ENCODE data around the gene GALK2.
A peak's percentile ranks its signal among the peaks of the same experiment; 100 is the strongest.
"Not testable (repeated sequence)": the region's sequence is repeated elsewhere in the genome, so short reads cannot be mapped to it uniquely, and the experiment has no call there.

The GALK2 gene

GRCh38 chr15:49164865-49165264 lies 5.2 kb upstream of the GALK2 start:
- DNase-seq (ENCODE audit: low read depth) = no peak

- no peak for DNase-seq (ENCODE audit: low read depth)
Measured at GRCh38 chr15:49168016-49168415, 2.0 kb upstream of the GALK2 start.

- DNase-seq (ENCODE audit: low read depth) = no peak
Measured at GRCh38 chr15:49171790-49172189, 1.7 kb downstream of the GALK2 start.

GRCh38 chr15:49174902-49175301 lies 4.9 kb downstream of the GALK2 start:
- DNase-seq (ENCODE audit: low read depth) = no peak

GRCh38 chr15:49175582-49176397 lies 5.7 kb downstream of the GALK2 start:
- DNase-seq (ENCODE audit: low read depth) = not testable (repeated sequence)

GRCh38 chr15:49178497-49178896 lies 8.4 kb downstream of the GALK2 start:
- no peak for DNase-seq (ENCODE audit: low read depth)

GRCh38 chr15:49179433-49180190 lies 9.6 kb downstream of the GALK2 start:
- no peak for DNase-seq (ENCODE audit: low read depth)

GRCh38 chr15:49182128-49182527 lies 12.1 kb downstream of the GALK2 start:
- no peak for DNase-seq (ENCODE audit: low read depth)

- not testable (repeated sequence) for DNase-seq (ENCODE audit: low read depth)
Measured at GRCh38 chr15:49183741-49184140, 13.7 kb downstream of the GALK2 start.

GRCh38 chr15:49185473-49185872 lies 15.4 kb downstream of the GALK2 start:
- DNase-seq (ENCODE audit: low read depth) = no peak

GRCh38 chr15:49187549-49188245 lies 17.6 kb downstream of the GALK2 start:
- peak; percentile 46 for DNase-seq (ENCODE audit: low read depth)

GRCh38 chr15:49188933-49189332 lies 18.9 kb downstream of the GALK2 start:
- no peak for DNase-seq (ENCODE audit: low read depth)

GRCh38 chr15:49189631-49190030 lies 19.6 kb downstream of the GALK2 start:
- peak; percentile 25 for DNase-seq (ENCODE audit: low read depth)

- DNase-seq (ENCODE audit: low read depth) = no peak
Measured at GRCh38 chr15:49190586-49190985, 20.5 kb downstream of the GALK2 start.

- no peak for DNase-seq (ENCODE audit: low read depth)
Measured at GRCh38 chr15:49191892-49192291, 21.8 kb downstream of the GALK2 start.

GRCh38 chr15:49196856-49197255 lies 26.8 kb downstream of the GALK2 start:
- DNase-seq (ENCODE audit: low read depth) = no peak

- no peak for DNase-seq (ENCODE audit: low read depth)
Measured at GRCh38 chr15:49199666-49200065, 29.6 kb downstream of the GALK2 start.

GRCh38 chr15:49200347-49200746 lies 30.3 kb downstream of the GALK2 start:
- DNase-seq (ENCODE audit: low read depth) = no peak

- DNase-seq (ENCODE audit: low read depth) = not testable (repeated sequence)
Measured at GRCh38 chr15:49208102-49208501, 38.1 kb downstream of the GALK2 start.

- DNase-seq (ENCODE audit: low read depth) = no peak
Measured at GRCh38 chr15:49212897-49213296, 42.9 kb downstream of the GALK2 start.

GRCh38 chr15:49215768-49216739 lies 46.0 kb downstream of the GALK2 start:
- no peak for DNase-seq (ENCODE audit: low read depth)
